ENCODE results near the gene SORT1. TPM values are rescaled to one million over a fixed set of nuclear protein-coding genes. Genes with fewer than 3 reads are reported as not detected.
"Not testable (repeated sequence)": the region's sequence is repeated elsewhere in the genome, so short reads cannot be mapped to it uniquely, and the experiment has no call there.

SORT1 gene
- total RNA-seq, 4 donors from 2014 or later = 145 to 199 (median 189) TPM

DNA sequence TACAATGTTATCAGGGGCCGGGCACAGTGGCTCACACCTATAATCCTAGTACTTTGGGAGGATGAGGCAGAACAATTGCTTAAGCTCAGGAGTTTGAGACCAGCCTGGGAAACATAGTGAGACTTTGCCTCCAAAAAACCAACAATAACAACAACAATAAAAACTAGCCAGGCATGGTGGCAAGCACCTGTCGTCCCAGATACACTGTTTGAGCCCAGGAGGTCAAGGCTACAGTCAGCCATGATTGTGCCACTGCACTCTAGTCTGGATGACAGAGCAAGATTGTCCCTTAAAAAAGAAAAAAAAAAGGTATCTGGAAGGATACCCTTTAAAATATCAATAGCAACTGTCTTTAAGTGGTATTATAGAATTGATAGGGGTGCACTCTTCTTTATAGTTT lies 16.1 kb downstream of the SORT1 start:
- H3K27me3 ChIP-seq = no peaks in the 10 kb centered on the region
- no peaks in the 10 kb centered on the region for H3K36me3 ChIP-seq
- no peak for DNase-seq (ENCODE audit: low spot score in 2 of 2)
- H3K4me1 ChIP-seq = peaks cover 2 to 63% (median 21%) of the 10 kb centered on the region in 4 donors
- 79 to 80% methylated on average over 2 of the region's 2 CpGs for WGBS, 2 donors
- H3K9me3 ChIP-seq = no peaks in the 10 kb centered on the region
- no peak overlapping the region for H3K4me3 ChIP-seq
- TF ChIP-seq, protein P1, sequence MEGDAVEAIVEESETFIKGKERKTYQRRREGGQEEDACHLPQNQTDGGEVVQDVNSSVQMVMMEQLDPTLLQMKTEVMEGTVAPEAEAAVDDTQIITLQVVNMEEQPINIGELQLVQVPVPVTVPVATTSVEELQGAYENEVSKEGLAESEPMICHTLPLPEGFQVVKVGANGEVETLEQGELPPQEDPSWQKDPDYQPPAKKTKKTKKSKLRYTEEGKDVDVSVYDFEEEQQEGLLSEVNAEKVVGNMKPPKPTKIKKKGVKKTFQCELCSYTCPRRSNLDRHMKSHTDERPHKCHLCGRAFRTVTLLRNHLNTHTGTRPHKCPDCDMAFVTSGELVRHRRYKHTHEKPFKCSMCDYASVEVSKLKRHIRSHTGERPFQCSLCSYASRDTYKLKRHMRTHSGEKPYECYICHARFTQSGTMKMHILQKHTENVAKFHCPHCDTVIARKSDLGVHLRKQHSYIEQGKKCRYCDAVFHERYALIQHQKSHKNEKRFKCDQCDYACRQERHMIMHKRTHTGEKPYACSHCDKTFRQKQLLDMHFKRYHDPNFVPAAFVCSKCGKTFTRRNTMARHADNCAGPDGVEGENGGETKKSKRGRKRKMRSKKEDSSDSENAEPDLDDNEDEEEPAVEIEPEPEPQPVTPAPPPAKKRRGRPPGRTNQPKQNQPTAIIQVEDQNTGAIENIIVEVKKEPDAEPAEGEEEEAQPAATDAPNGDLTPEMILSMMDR (IDR thresholded peaks at IDR 0.05) = no peak
- TF ChIP-seq POLR2A (IDR thresholded peaks at IDR 0.05) = no peak
- TF ChIP-seq EP300 (IDR thresholded peaks at IDR 0.05) = no peak
- peak overlapping the region in 2 of 4 donors; percentile 90 to 93 for H3K27ac ChIP-seq

DNA sequence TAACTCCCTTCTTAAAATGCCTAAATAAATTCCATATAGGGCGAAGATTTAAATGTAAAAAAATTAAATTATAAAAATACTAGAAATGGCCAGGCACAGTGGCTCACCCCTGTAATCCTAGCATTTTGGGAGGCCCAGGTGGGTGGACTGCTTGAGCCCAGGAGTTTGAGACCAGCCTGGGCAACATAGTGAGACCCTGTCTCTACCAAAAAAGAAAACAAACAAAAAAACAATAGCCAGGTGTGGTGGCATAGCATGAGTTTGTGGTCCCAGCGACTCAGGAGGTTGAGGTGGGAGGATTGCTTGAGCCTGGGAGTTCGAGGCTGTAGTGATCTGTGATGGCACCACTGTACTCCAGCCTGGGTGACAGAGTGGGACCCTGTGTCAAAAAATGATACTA lies 17.8 kb downstream of the SORT1 start:
- Histone ChIP-seq H3K27me3 (no peaks in the 10 kb centered on the region), H3K4me3 (no peak overlapping the region), H3K9me3 (no peaks in the 10 kb centered on the region), H3K36me3 (no peaks in the 10 kb centered on the region), H3K4me1 (peaks cover 0 to 50% (median 11%) of the 10 kb centered on the region in 4 donors), H3K27ac (peak overlapping the region in 2 of 4 donors; percentile 8 to 70)
- no peak for DNase-seq (ENCODE audit: low spot score in 2 of 2)
- TF ChIP-seq EP300 (IDR thresholded peaks at IDR 0.05) (no peak), POLR2A (IDR thresholded peaks at IDR 0.05) (no peak)
- TF ChIP-seq, protein P1 (IDR thresholded peaks at IDR 0.05) = no peak
- 92 to 95% methylated on average over 3 of the region's 3 CpGs for WGBS, 2 donors

DNA sequence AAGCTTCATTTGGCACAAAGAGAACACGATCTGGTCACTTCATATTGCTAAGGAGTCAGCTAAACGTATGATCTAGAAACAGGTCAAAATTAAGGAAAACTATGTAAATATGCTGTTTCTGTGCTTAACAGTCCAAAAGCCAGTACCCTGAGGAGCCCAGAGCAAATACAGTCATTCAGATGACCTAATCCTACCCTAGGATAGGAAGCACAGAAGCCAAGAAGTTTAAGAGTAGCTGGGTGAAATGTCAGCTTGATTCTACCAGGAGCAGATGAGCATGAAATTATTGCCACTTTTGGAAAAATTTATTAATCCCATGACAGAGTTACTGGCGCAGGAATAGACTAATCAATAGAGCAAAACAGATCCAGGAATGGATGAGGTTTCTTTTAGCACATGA lies 18.3 kb downstream of the SORT1 start:
- H3K36me3 ChIP-seq = no peaks in the 10 kb centered on the region
- no peaks in the 10 kb centered on the region for H3K27me3 ChIP-seq
- TF ChIP-seq POLR2A (IDR thresholded peaks at IDR 0.05) (no peak), EP300 (IDR thresholded peaks at IDR 0.05) (no peak)
- TF ChIP-seq, protein P1 (IDR thresholded peaks at IDR 0.05) = no peak
- no peak for DNase-seq (ENCODE audit: low spot score in 2 of 2)
- no peak overlapping the region for H3K4me3 ChIP-seq
- peak overlapping the region in 2 of 4 donors; percentile 8 to 70 for H3K27ac ChIP-seq
- no peaks in the 10 kb centered on the region for H3K9me3 ChIP-seq
- H3K4me1 ChIP-seq = peaks cover 0 to 45% (median 8%) of the 10 kb centered on the region in 4 donors
- 73 to 81% methylated on average over 3 of the region's 3 CpGs for WGBS, 2 donors

DNA sequence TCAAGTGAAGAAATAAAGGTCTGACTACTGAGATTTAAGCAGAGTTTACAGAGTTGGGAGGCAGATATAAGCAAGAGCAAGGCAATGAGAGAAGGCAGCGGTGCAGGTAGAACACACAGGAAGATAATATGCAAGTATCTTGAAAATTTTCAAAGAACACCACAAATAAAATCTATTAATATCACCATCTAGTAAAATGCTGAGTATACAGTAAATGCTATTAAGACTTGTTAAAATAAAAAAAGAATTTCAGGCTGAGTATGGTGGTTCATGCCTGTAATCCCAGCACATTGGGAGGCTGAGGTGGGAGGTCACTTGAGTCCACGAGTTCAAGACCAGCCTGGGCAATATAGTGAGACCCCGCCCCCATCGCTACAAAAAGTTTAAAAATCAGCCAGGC lies 20.0 kb downstream of the SORT1 start:
- DNase-seq (ENCODE audit: low spot score in 2 of 2) = no peak
- Histone ChIP-seq H3K27ac (no peak overlapping the region), H3K36me3 (no peaks in the 10 kb centered on the region), H3K27me3 (no peaks in the 10 kb centered on the region), H3K4me3 (no peak overlapping the region), H3K9me3 (no peaks in the 10 kb centered on the region), H3K4me1 (peaks cover 0 to 42% (median 5%) of the 10 kb centered on the region in 4 donors)
- 93 to 94% methylated on average over 4 of the region's 4 CpGs for WGBS, 2 donors
- TF ChIP-seq EP300 (IDR thresholded peaks at IDR 0.05) (no peak), POLR2A (IDR thresholded peaks at IDR 0.05) (no peak)
- TF ChIP-seq, protein P1 (IDR thresholded peaks at IDR 0.05) = no peak

DNA sequence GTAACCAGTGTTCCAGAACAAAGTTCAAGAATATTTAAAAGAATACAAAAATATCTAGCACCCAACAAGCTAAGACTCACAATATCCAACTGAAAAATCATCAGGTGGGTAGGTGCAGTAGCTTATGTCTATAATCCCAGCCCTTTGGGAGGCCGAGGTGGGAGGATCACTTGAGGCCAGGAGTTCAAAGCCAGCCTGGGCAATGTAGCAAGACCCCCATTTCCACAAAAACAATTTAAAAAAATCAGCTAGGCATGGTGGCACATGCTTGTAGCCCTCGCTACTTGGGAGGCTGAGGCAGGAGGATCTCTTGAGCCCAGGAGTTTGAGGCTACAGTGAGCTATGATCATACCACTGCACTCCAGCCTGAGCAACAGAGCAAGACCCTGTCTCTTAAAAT lies 24.0 kb downstream of the SORT1 start:
- not testable (repeated sequence) for H3K9me3 ChIP-seq; H3K4me3 ChIP-seq; H3K27me3 ChIP-seq; H3K36me3 ChIP-seq; DNase-seq (ENCODE audit: low spot score in 2 of 2)
- Histone ChIP-seq H3K4me1 (peaks cover 0 to 57% (median 26%) of the 10 kb centered on the region in 4 donors), H3K27ac (peak overlapping the region in 3 of 4 donors; percentile 40 to 67 (median 42))
- WGBS, 2 donors = 95 to 96% methylated on average over 2 of the region's 2 CpGs

DNA sequence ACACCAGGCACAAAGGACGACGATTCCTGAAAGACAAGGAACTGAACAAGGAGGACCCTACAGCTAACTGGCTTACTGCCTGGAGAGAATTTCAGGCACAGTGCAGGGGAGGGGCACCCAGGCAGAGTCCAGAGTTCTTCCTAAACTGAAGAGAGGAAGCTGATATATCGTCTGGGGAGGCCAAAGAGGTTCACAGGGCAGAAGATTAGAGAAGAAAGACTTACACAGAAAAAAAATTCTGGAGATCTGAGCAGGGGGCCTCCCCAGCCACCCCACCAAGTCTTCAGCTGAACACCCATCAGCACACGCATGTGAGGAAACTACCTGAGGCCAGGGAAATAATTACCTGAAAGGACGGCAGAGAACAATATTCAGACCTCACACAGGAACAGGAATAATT lies 24.6 kb downstream of the SORT1 start:
- no peak for DNase-seq (ENCODE audit: low spot score in 2 of 2)
- peak overlapping the region in 3 of 4 donors; percentile 40 to 67 (median 42) for H3K27ac ChIP-seq
- H3K4me1 ChIP-seq = peaks cover 0 to 61% (median 27%) of the 10 kb centered on the region in 4 donors
- H3K36me3 ChIP-seq = no peaks in the 10 kb centered on the region
- no peaks in the 10 kb centered on the region for H3K9me3 ChIP-seq
- 44 to 50% methylated on average over 5 of the region's 5 CpGs for WGBS, 2 donors
- no peak overlapping the region for H3K4me3 ChIP-seq
- no peaks in the 10 kb centered on the region for H3K27me3 ChIP-seq
- TF ChIP-seq, protein P1 (IDR thresholded peaks at IDR 0.05) = no peak
- TF ChIP-seq POLR2A (IDR thresholded peaks at IDR 0.05) = no peak
- TF ChIP-seq EP300 (IDR thresholded peaks at IDR 0.05) = no peak
